ENCODE results near the gene DOC2B. TPM values are rescaled to one million over a fixed set of nuclear protein-coding genes. Genes with fewer than 3 reads are reported as not detected.

DOC2B gene
- polyA plus RNA-seq, 1 experiment: not detected

GRCh38 chr17:189444-189843 lies 8.0 kb upstream of the DOC2B start:
- H3K36me3 ChIP-seq (ENCODE audit: control insufficient read depth, insufficient read depth, low read length): no peaks in the 10 kb centered on the region
- no peak for DNase-seq (ENCODE audit: low read depth)
- POLR2A ChIA-PET: no interaction called here
- TF ChIP-seq CTCF (IDR thresholded peaks at IDR 0.05; ENCODE audit: insufficient read depth, low read depth, low read length): no peak
- peaks cover 5% of the 10 kb centered on the region for H3K27me3 ChIP-seq (ENCODE audit: control insufficient read depth, insufficient read depth, low read length)
- CTCF ChIA-PET: no interaction called here
- no peak overlapping the region for H3K4me3 ChIP-seq (ENCODE audit: low read depth, low read length)

GRCh38 chr17:187130-187529 lies 5.7 kb upstream of the DOC2B start:
- POLR2A ChIA-PET: no interaction called here
- no peak for TF ChIP-seq CTCF (IDR thresholded peaks at IDR 0.05; ENCODE audit: insufficient read depth, low read depth, low read length)
- H3K36me3 ChIP-seq (ENCODE audit: control insufficient read depth, insufficient read depth, low read length): no peaks in the 10 kb centered on the region
- DNase-seq (ENCODE audit: low read depth): no peak
- CTCF ChIA-PET: no interaction called here
- no peak overlapping the region for H3K4me3 ChIP-seq (ENCODE audit: low read depth, low read length)
- peaks cover 17% of the 10 kb centered on the region for H3K27me3 ChIP-seq (ENCODE audit: control insufficient read depth, insufficient read depth, low read length)

- TF ChIP-seq CTCF (IDR thresholded peaks at IDR 0.05; ENCODE audit: insufficient read depth, low read depth, low read length): no peak
- Histone ChIP-seq H3K27me3 (ENCODE audit: control insufficient read depth, insufficient read depth, low read length) (peaks cover 21% of the 10 kb centered on the region), H3K36me3 (ENCODE audit: control insufficient read depth, insufficient read depth, low read length) (no peaks in the 10 kb centered on the region), H3K4me3 (ENCODE audit: low read depth, low read length) (no peak overlapping the region)
- POLR2A ChIA-PET: no interaction called here
- CTCF ChIA-PET: no interaction called here
- DNase-seq (ENCODE audit: low read depth): no peak
These were observed 4.1 kb upstream of the DOC2B start for GRCh38 chr17:185445-186138.

GRCh38 chr17:183021-183420 lies 1.6 kb upstream of the DOC2B start:
- Histone ChIP-seq H3K27me3 (ENCODE audit: control insufficient read depth, insufficient read depth, low read length) (peaks cover 35% of the 10 kb centered on the region), H3K4me3 (ENCODE audit: low read depth, low read length) (no peak overlapping the region), H3K36me3 (ENCODE audit: control insufficient read depth, insufficient read depth, low read length) (no peaks in the 10 kb centered on the region)
- ChIA-PET CTCF (interaction anchor here (0.5 to 0.7 kb wide), 2 partner anchors 18 to 56 kb away, joined by 3 read pairs; no protein-coding TSS in a partner anchor), POLR2A (no interaction called here)
- DNase-seq (ENCODE audit: low read depth): no peak
- no peak for TF ChIP-seq CTCF (IDR thresholded peaks at IDR 0.05; ENCODE audit: insufficient read depth, low read depth, low read length)

- Histone ChIP-seq H3K4me3 (ENCODE audit: low read depth, low read length) (no peak overlapping the region), H3K27me3 (ENCODE audit: control insufficient read depth, insufficient read depth, low read length) (peaks cover 40% of the 10 kb centered on the region), H3K36me3 (ENCODE audit: control insufficient read depth, insufficient read depth, low read length) (no peaks in the 10 kb centered on the region)
- CTCF ChIA-PET: no interaction called here
- TF ChIP-seq CTCF (IDR thresholded peaks at IDR 0.05; ENCODE audit: insufficient read depth, low read depth, low read length): no peak
- POLR2A ChIA-PET: no interaction called here
- no peak for DNase-seq (ENCODE audit: low read depth)
These were observed 751 bp upstream of the DOC2B start for GRCh38 chr17:182050-182751.
